Measurements from ENCODE around the gene SLC66A3. TPM values are rescaled to one million over a fixed set of nuclear protein-coding genes. Genes with fewer than 3 reads are reported as not detected.

Gene SLC66A3
- total and polyA plus RNA-seq, 7 experiments from 2014 or later = 12.6 to 43.7 (median 20.0) TPM

DNA sequence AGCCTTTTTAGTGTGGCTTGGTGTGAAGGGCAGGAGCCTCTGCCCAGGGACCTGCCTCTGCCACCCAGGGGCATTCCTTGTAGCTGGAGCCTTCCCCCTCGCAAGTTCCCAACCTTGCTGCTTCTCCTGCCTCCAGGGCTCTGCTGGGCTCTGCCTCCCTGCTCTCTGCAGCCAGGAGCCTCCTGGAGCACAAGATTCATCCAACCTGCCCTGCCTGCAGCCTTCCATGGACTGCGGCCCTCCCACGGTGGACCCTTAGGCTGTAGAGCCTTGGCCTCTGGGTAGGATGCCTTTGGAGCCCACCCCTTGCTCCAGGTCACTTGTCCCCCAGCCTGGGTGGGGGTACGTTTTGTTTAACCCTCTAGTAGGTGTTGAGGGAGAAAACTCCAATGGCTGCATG is 2.5 kb downstream of the SLC66A3 start:
- H3K9me3 ChIP-seq (ENCODE audit: control insufficient read depth in 2 of 3, low read length in 3 of 3) = no peaks in the 10 kb centered on the region
- Mint-ChIP-seq H3K27ac (no peak overlapping the region), H3K4me3 (peak overlapping the region in 1 of 10 donors; percentile 16), H3K9me3 (no peaks in the 10 kb centered on the region), H3K36me3 (peaks cover 0 to 5% (median 0%) of the 10 kb centered on the region in 5 donors), H3K4me1 (peaks cover 17 to 35% (median 32%) of the 10 kb centered on the region in 7 donors), H3K27me3 (peaks cover 0 to 1% (median 0%) of the 10 kb centered on the region in 5 donors)
- H3K27me3 ChIP-seq (ENCODE audit: control insufficient read depth in 2 of 2, insufficient read depth in 2 of 2, low read length in 2 of 2) = no peaks in the 10 kb centered on the region
- ATAC-seq (no peak), DNase-seq (no peak)
- ChIA-PET POLR2A (interaction anchor here (6.0 kb wide), 1 partner anchor 25 kb away, joined by 34 read pairs; a partner anchor contains a TSS), CTCF (no interaction called here)
- intact Hi-C loops (cut with micrococcal nuclease) = loop anchor here (5.0 to 10.0 kb wide), 8 partner anchors 35 to 1733 kb away; partner anchors contain the start of genes CPSF3 (in 2 of the 2), ITGB1BP1 (in 2 of the 2), IAH1 (in 1 of the 2) and LPIN1 (in 1 of the 2)
- H3K36me3 ChIP-seq (ENCODE audit: control insufficient read depth in 2 of 3, insufficient read depth in 3 of 3, low read length in 3 of 3) = no peaks in the 10 kb centered on the region
- peaks cover 14 to 15% of the 10 kb centered on the region in 2 donors for H3K4me1 ChIP-seq (ENCODE audit: control insufficient read depth in 2 of 2, insufficient read depth in 2 of 2, low read length in 2 of 2)
- H3K4me3 ChIP-seq (ENCODE audit: low read length) = no peak overlapping the region
- H3K27ac ChIP-seq (ENCODE audit: low read depth, low read length) = no peak overlapping the region

DNA sequence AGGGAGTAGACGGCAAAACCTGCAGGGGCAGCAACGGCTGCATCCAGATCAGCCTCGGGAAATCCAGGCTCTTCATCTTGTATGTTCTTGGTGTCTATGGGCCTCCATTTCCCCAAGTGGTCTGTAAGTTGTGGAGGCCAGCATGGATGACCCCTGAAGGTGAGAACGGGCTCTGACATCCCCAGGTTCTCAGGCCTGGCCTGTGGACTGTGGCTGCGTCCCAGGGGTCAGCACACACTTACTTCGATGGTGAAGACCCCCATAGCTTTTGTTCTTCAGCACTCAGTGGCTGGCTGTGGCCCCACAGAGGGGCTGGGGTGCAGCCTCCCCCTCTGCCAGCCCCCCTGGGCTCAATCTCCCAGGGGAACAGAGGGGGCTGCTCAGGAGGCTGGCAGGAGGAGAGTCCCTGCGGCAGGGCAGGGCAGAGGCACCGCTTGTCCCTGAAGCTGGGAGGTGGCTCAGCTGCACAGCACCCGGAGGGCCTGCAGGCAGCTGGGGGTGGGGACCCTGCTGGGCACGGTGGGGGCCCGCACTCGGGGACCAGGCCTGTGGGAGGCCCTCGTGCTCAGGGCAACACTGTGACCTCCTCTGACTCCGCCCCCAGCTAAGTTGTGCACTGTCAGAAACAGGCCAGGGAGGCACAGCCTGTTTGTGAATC is 3.8 kb downstream of the SLC66A3 start:
- POLR2A ChIA-PET = interaction anchor here (1.3 kb wide), 1 partner anchor 27 kb away, joined by 6 read pairs; a partner anchor contains a TSS

DNA sequence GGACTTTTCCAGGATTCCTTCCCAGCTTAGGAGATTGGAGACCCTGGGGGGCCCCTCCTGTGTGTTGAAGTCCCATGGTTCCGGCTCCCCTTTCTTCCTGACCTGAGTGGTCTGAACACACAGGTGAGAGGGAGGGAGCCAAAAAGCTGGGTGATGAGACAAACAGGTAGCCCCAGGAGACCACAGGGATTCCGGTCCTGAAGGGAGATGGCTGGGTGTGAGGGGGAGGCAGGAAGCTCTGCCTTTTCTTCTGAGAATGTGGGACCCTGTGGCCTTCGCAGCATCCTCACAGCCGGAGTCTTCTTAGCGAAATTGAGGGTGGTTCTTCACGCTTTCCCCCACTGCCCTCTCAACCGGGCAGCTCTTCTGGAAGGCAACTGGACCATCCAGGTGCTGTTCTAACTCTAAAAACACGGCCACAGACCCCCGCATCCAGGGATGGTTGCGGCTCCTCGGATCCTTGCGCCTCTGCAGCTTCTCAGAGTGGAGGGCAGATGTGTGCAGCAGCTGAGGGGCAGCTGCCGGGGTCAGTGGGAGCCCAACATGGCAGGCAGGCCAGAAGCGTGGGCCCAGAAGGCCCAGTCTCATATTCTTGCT is 4.4 kb downstream of the SLC66A3 start:
- H3K27ac Mint-ChIP-seq = peak overlapping the region in 5 of 9 donors; percentile 32 to 77 (median 39)
- intact Hi-C loops (cut with micrococcal nuclease) = loop anchor here (5.0 to 10.0 kb wide), 8 partner anchors 33 to 1735 kb away; partner anchors contain the start of genes CPSF3 (in 2 of the 2), ITGB1BP1 (in 2 of the 2), IAH1 (in 1 of the 2) and LPIN1 (in 1 of the 2)
- Histone ChIP-seq H3K27ac (ENCODE audit: low read depth, low read length) (no peak overlapping the region), H3K4me3 (ENCODE audit: low read length) (no peak overlapping the region), H3K4me1 (ENCODE audit: control insufficient read depth in 2 of 2, insufficient read depth in 2 of 2, low read length in 2 of 2) (peaks cover 14 to 15% of the 10 kb centered on the region in 2 donors), H3K36me3 (ENCODE audit: control insufficient read depth in 2 of 3, insufficient read depth in 3 of 3, low read length in 3 of 3) (peaks cover 0 to 3% (median 0%) of the 10 kb centered on the region in 3 experiments), H3K27me3 (ENCODE audit: control insufficient read depth in 2 of 2, insufficient read depth in 2 of 2, low read length in 2 of 2) (no peaks in the 10 kb centered on the region), H3K9me3 (ENCODE audit: control insufficient read depth in 2 of 3, low read length in 3 of 3) (no peaks in the 10 kb centered on the region)
- no peak for DNase-seq
- POLR2A ChIA-PET = interaction anchor here (1.3 kb wide), 1 partner anchor 27 kb away, joined by 6 read pairs; a partner anchor contains a TSS
- H3K27me3 Mint-ChIP-seq = no peaks in the 10 kb centered on the region
- no peaks in the 10 kb centered on the region for H3K9me3 Mint-ChIP-seq
- H3K4me3 Mint-ChIP-seq = peak overlapping the region in 1 of 10 donors; percentile 29
- peaks cover 17 to 34% (median 26%) of the 10 kb centered on the region in 7 donors for H3K4me1 Mint-ChIP-seq
- ATAC-seq = no peak
- peaks cover 0 to 12% (median 2%) of the 10 kb centered on the region in 5 donors for H3K36me3 Mint-ChIP-seq
- CTCF ChIA-PET = no interaction called here

More for the DNA sequence above, 3.8 kb downstream of the SLC66A3 start:
- no peak overlapping the region for H3K4me3 ChIP-seq (ENCODE audit: low read length)
- ATAC-seq = no peak
- H3K4me3 Mint-ChIP-seq = no peak overlapping the region
- no peak for DNase-seq
- peaks cover 0 to 11% (median 1%) of the 10 kb centered on the region in 5 donors for H3K36me3 Mint-ChIP-seq
- H3K9me3 Mint-ChIP-seq = no peaks in the 10 kb centered on the region
- H3K27ac Mint-ChIP-seq = no peak overlapping the region
- H3K36me3 ChIP-seq (ENCODE audit: control insufficient read depth in 2 of 3, insufficient read depth in 3 of 3, low read length in 3 of 3) = peaks cover 0 to 3% (median 0%) of the 10 kb centered on the region in 3 experiments
- peaks cover 17 to 34% (median 32%) of the 10 kb centered on the region in 7 donors for H3K4me1 Mint-ChIP-seq
- H3K27ac ChIP-seq (ENCODE audit: low read depth, low read length) = no peak overlapping the region
- CTCF ChIA-PET = no interaction called here
- no peaks in the 10 kb centered on the region for H3K9me3 ChIP-seq (ENCODE audit: control insufficient read depth in 2 of 3, low read length in 3 of 3)
- intact Hi-C loops (cut with micrococcal nuclease) = loop anchor here (5.0 to 10.0 kb wide), 8 partner anchors 33 to 1734 kb away; partner anchors contain the start of genes CPSF3 (in 2 of the 2), ITGB1BP1 (in 2 of the 2), IAH1 (in 1 of the 2) and LPIN1 (in 1 of the 2)
- no peaks in the 10 kb centered on the region for H3K27me3 Mint-ChIP-seq
- H3K4me1 ChIP-seq (ENCODE audit: control insufficient read depth in 2 of 2, insufficient read depth in 2 of 2, low read length in 2 of 2) = peaks cover 14 to 15% of the 10 kb centered on the region in 2 donors
- no peaks in the 10 kb centered on the region for H3K27me3 ChIP-seq (ENCODE audit: control insufficient read depth in 2 of 2, insufficient read depth in 2 of 2, low read length in 2 of 2)

DNA sequence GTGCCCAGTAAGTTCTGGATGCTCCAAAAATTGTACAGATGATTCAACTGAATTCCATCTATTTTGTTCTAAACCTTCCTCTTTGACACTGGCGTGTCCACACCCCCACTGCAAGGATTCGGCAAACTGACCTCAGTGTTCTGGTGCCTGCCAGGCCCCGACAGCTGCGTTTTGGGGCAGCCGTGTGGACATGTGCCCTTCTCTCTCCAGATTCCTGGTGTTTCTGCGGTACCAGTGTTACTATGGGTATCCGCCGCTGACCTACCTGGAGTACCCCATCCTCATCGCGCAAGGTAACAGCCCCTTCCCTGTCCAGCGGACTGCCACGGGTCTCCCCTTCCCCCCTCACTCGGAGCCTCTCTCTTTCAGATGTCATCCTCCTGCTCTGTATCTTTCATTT is 5.0 kb downstream of the SLC66A3 start:
- Mint-ChIP-seq H3K4me3 (peak overlapping the region in 2 of 10 donors; percentile 29 to 61), H3K9me3 (no peaks in the 10 kb centered on the region), H3K27ac (peak overlapping the region in 8 of 9 donors; percentile 56 to 95 (median 84)), H3K4me1 (peaks cover 17 to 34% (median 26%) of the 10 kb centered on the region in 7 donors), H3K36me3 (peaks cover 0 to 12% (median 2%) of the 10 kb centered on the region in 5 donors), H3K27me3 (no peaks in the 10 kb centered on the region)
- no peak for ATAC-seq
- POLR2A ChIA-PET = interaction anchor here (1.3 kb wide), 1 partner anchor 28 kb away, joined by 6 read pairs; a partner anchor contains a TSS
- H3K36me3 ChIP-seq (ENCODE audit: control insufficient read depth in 2 of 3, insufficient read depth in 3 of 3, low read length in 3 of 3) = peaks cover 0 to 3% (median 0%) of the 10 kb centered on the region in 3 experiments
- H3K4me3 ChIP-seq (ENCODE audit: low read length) = no peak overlapping the region
- CTCF ChIA-PET = no interaction called here
- no peak for DNase-seq
- H3K4me1 ChIP-seq (ENCODE audit: control insufficient read depth in 2 of 2, insufficient read depth in 2 of 2, low read length in 2 of 2) = peaks cover 14 to 15% of the 10 kb centered on the region in 2 donors
- no peaks in the 10 kb centered on the region for H3K9me3 ChIP-seq (ENCODE audit: control insufficient read depth in 2 of 3, low read length in 3 of 3)
- intact Hi-C loops (cut with micrococcal nuclease) = no loop called here
- no peak overlapping the region for H3K27ac ChIP-seq (ENCODE audit: low read depth, low read length)
- H3K27me3 ChIP-seq (ENCODE audit: control insufficient read depth in 2 of 2, insufficient read depth in 2 of 2, low read length in 2 of 2) = no peaks in the 10 kb centered on the region

DNA sequence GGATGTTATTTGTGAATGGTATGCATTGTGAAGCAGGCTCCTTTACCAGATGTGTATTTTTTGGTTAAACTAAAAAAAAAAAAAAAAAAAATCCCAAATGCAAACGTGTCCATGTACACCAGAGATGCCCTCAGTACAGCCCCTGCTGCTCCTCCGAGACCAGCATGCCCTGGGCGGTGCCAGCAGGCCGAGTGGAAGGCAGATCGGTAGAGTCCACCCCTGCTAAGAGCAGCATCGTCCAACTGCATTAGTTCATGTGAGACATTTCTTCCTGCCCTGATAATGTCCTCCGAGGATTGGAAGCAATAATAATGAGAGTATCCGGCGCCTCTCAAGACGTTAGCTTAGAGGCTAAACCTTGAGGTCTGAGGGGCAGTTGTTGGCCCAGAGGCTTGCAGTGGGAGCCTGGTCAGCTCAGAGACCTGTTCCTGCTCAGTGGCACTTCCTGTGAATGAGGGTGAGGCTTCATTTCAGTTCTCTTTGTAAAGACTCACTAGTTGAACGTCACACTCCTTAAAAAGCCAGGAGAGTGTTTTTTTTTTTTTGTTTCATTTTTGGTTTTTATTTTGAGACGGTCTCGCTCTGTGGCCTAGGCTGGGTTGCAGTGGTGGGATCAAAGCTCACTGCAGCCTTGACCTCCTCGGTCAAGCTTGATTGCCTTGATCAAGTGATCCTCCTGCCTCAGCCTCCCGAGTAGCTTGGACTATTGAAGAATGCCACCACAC is 5.6 kb downstream of the SLC66A3 start:
- DNase-seq = peak in 3 of 9 donors; percentile 12 to 21 (median 18)
- Mint-ChIP-seq H3K27ac (peak overlapping the region; percentile 56 to 95 (median 85)), H3K27me3 (no peaks in the 10 kb centered on the region), H3K4me3 (peak overlapping the region; percentile 29 to 66 (median 50)), H3K9me3 (no peaks in the 10 kb centered on the region), H3K4me1 (peaks cover 15 to 33% (median 25%) of the 10 kb centered on the region in 7 donors), H3K36me3 (peaks cover 0 to 12% (median 2%) of the 10 kb centered on the region in 5 donors)
- Histone ChIP-seq H3K27ac (ENCODE audit: low read depth, low read length) (peak overlapping the region; percentile 54), H3K4me1 (ENCODE audit: control insufficient read depth in 2 of 2, insufficient read depth in 2 of 2, low read length in 2 of 2) (peaks cover 13% of the 10 kb centered on the region in 2 donors), H3K27me3 (ENCODE audit: control insufficient read depth in 2 of 2, insufficient read depth in 2 of 2, low read length in 2 of 2) (no peaks in the 10 kb centered on the region), H3K4me3 (ENCODE audit: low read length) (no peak overlapping the region), H3K9me3 (ENCODE audit: control insufficient read depth in 2 of 3, low read length in 3 of 3) (no peaks in the 10 kb centered on the region), H3K36me3 (ENCODE audit: control insufficient read depth in 2 of 3, insufficient read depth in 3 of 3, low read length in 3 of 3) (peaks cover 0 to 3% (median 0%) of the 10 kb centered on the region in 3 experiments)
- intact Hi-C loops (cut with micrococcal nuclease) = no loop called here
- POLR2A ChIA-PET = interaction anchor here (1.0 to 1.1 kb wide), 2 partner anchors 32 to 1123 kb away, joined by 3 read pairs; no protein-coding TSS in a partner anchor
- ATAC-seq = peak; percentile 71
- CTCF ChIA-PET = no interaction called here

DNA sequence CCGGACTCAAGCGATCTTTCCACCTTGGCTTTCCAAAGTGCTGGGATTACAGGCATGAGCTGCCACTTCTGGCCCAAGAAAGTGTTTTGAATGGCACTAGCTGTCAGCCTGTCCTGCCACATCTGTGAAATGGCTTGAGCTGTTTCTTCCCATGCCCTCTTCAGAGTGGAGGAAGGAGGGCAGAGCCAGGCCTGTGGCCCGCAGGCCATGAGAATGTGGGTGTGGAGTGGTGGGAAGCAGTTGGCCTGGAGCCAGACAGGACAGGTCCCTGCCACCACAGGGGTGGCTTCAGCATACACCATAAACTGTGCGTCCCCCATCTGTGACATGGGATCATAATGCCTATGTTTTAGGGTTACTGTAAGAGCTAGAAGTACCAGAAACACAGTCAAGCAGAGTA is 6.5 kb downstream of the SLC66A3 start:
- Mint-ChIP-seq H3K9me3 (no peaks in the 10 kb centered on the region), H3K27me3 (no peaks in the 10 kb centered on the region), H3K4me1 (peaks cover 11 to 28% (median 19%) of the 10 kb centered on the region in 7 donors), H3K27ac (peak overlapping the region in 4 of 9 donors; percentile 12 to 77 (median 54)), H3K36me3 (peaks cover 0 to 16% (median 2%) of the 10 kb centered on the region in 5 donors), H3K4me3 (peak overlapping the region in 1 of 10 donors; percentile 39)
- ATAC-seq = no peak
- H3K9me3 ChIP-seq (ENCODE audit: control insufficient read depth in 2 of 3, low read length in 3 of 3) = no peaks in the 10 kb centered on the region
- no peak for DNase-seq
- peaks cover 0 to 3% (median 0%) of the 10 kb centered on the region in 3 experiments for H3K36me3 ChIP-seq (ENCODE audit: control insufficient read depth in 2 of 3, insufficient read depth in 3 of 3, low read length in 3 of 3)
- ChIA-PET CTCF (interaction anchor here (0.5 kb wide), 1 partner anchor 14 kb away, joined by 3 read pairs; no protein-coding TSS in a partner anchor), POLR2A (interaction anchor here (1.0 to 1.1 kb wide), 3 partner anchors 16 to 1124 kb away, joined by 3 read pairs; no protein-coding TSS in a partner anchor)
- H3K27me3 ChIP-seq (ENCODE audit: control insufficient read depth in 2 of 2, insufficient read depth in 2 of 2, low read length in 2 of 2) = no peaks in the 10 kb centered on the region
- intact Hi-C loops (cut with micrococcal nuclease) = no loop called here
- H3K4me3 ChIP-seq (ENCODE audit: low read length) = no peak overlapping the region
- peaks cover 4% of the 10 kb centered on the region in 2 donors for H3K4me1 ChIP-seq (ENCODE audit: control insufficient read depth in 2 of 2, insufficient read depth in 2 of 2, low read length in 2 of 2)
- no peak overlapping the region for H3K27ac ChIP-seq (ENCODE audit: low read depth, low read length)

All from naive thymus-derived CD4-positive, alpha-beta T cell (primary cell).